ENCODE results near the gene DENND5B. TPM values are rescaled to one million over a fixed set of nuclear protein-coding genes. Genes with fewer than 3 reads are reported as not detected.

Gene DENND5B
- polyA plus RNA-seq, 2 of the 4 experiments (the other 2 are of a cell fraction): 15.5 to 55.2 TPM

DNA sequence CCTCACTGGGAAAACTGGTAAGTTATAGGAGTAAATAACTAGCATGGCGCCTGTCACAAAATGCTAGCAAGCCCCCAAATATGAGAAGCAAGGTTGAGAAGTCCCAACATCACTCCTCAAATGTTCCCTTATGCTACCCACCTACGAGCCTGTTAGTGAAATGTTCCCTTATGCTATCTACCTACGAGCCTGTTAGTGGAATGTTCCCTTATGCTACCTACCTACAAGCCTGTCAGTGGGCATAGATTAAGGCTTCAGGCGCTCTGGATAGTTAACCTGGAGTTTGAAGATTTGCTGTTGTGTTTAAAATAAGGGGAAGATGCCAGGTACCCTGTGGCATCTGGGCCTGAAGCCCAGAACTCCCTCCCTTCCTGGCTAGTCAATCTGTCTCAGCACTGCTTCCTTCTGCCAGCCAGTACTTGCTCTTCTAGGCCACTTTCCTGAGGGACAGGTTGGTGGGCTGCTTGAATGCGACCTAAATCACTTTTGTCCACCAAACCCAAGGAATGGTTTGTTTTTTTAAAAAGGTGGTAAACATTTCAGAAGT is 197.9 kb downstream of the DENND5B start:
- H3K4me2 ChIP-seq: no peak overlapping the region
- H3K9me3 ChIP-seq: no peaks in the 10 kb centered on the region
- FAIRE-seq: no peak
- CTCF ChIA-PET: interaction anchor here (1.5 to 2.4 kb wide), 3 partner anchors 10 to 260 kb away, joined by 3 to 16 read pairs (median 10); no protein-coding TSS in a partner anchor
- DNase-seq (ENCODE audit: low read depth in 1 of 2, low spot score in 1 of 2): no peak
- ATAC-seq: no peak
- POLR2A ChIA-PET: no interaction called here
- H3K4me3 ChIP-seq: no peak overlapping the region
- no peaks in the 10 kb centered on the region for H3K4me1 ChIP-seq
- H3K27ac ChIP-seq: no peak overlapping the region
- WGBS (ENCODE audit: missing lambda C conversion rate): 92% methylated on average over 5 of the region's 5 CpGs
- TF ChIP-seq SREBF2 (IDR thresholded peaks at IDR 0.05) (no peak), EP300 (IDR thresholded peaks at IDR 0.05) (no peak), KDM5A (IDR thresholded peaks at IDR 0.05) (no peak), GATA3 (IDR thresholded peaks at IDR 0.05; ENCODE audit: borderline replicate concordance) (no peak), NR3C1 (IDR thresholded peaks at IDR 0.05) (no peak), MYC (IDR thresholded peaks at IDR 0.05; ENCODE audit: borderline replicate concordance, low read length) (no peak), CEBPB (IDR thresholded peaks at IDR 0.05) (no peak), HOXB5 (CRISPR knock-in tag; IDR thresholded peaks at IDR 0.05) (no peak), EHMT2 (IDR thresholded peaks at IDR 0.05; ENCODE audit: low read depth) (no peak), EHF (CRISPR knock-in tag; IDR thresholded peaks at IDR 0.05) (no peak)
- TF ChIP-seq, protein P1, sequence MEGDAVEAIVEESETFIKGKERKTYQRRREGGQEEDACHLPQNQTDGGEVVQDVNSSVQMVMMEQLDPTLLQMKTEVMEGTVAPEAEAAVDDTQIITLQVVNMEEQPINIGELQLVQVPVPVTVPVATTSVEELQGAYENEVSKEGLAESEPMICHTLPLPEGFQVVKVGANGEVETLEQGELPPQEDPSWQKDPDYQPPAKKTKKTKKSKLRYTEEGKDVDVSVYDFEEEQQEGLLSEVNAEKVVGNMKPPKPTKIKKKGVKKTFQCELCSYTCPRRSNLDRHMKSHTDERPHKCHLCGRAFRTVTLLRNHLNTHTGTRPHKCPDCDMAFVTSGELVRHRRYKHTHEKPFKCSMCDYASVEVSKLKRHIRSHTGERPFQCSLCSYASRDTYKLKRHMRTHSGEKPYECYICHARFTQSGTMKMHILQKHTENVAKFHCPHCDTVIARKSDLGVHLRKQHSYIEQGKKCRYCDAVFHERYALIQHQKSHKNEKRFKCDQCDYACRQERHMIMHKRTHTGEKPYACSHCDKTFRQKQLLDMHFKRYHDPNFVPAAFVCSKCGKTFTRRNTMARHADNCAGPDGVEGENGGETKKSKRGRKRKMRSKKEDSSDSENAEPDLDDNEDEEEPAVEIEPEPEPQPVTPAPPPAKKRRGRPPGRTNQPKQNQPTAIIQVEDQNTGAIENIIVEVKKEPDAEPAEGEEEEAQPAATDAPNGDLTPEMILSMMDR (IDR thresholded peaks at IDR 0.05): no peak
- TF ChIP-seq, protein P2, sequence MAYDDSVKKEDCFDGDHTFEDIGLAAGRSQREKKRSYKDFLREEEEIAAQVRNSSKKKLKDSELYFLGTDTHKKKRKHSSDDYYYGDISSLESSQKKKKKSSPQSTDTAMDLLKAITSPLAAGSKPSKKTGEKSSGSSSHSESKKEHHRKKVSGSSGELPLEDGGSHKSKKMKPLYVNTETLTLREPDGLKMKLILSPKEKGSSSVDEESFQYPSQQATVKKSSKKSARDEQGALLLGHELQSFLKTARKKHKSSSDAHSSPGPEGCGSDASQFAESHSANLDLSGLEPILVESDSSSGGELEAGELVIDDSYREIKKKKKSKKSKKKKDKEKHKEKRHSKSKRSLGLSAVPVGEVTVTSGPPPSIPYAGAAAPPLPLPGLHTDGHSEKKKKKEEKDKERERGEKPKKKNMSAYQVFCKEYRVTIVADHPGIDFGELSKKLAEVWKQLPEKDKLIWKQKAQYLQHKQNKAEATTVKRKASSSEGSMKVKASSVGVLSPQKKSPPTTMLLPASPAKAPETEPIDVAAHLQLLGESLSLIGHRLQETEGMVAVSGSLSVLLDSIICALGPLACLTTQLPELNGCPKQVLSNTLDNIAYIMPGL (CRISPR knock-in tag; IDR thresholded peaks at IDR 0.05; ENCODE audit: borderline replicate concordance): no peak
- TF ChIP-seq, protein P3, sequence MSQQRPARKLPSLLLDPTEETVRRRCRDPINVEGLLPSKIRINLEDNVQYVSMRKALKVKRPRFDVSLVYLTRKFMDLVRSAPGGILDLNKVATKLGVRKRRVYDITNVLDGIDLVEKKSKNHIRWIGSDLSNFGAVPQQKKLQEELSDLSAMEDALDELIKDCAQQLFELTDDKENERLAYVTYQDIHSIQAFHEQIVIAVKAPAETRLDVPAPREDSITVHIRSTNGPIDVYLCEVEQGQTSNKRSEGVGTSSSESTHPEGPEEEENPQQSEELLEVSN (IDR thresholded peaks at IDR 0.05; ENCODE audit: borderline replicate concordance, low read depth): no peak
- TF ChIP-seq, protein P4, sequence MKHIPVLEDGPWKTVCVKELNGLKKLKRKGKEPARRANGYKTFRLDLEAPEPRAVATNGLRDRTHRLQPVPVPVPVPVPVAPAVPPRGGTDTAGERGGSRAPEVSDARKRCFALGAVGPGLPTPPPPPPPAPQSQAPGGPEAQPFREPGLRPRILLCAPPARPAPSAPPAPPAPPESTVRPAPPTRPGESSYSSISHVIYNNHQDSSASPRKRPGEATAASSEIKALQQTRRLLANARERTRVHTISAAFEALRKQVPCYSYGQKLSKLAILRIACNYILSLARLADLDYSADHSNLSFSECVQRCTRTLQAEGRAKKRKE (CRISPR knock-in tag; IDR thresholded peaks at IDR 0.05; ENCODE audit: low read depth): no peak

DNA sequence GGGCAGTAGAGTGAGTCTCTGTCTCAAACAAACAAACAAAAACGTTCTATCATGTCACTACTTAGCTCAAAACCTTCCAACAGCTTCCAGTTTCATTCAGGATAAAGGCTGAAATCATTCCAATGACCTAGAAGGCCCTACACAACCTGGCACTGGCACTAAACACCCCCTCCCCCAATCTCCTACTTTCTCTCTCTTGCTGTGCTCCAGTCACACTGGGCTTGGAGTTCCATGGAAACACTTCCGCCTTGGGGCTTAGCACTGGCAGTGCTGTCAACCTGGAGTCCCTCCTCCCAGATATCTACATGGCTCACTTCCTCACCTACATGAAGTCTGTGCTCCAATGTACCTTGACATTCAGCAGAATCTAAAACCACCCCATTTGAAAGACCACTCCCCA is 199.9 kb downstream of the DENND5B start:
- H3K27ac ChIP-seq: no peak overlapping the region
- H3K9me3 ChIP-seq: no peaks in the 10 kb centered on the region
- CTCF ChIA-PET: interaction anchor here (1.6 to 2.3 kb wide), 2 partner anchors 9 to 12 kb away, joined by 5 to 10 read pairs; no protein-coding TSS in a partner anchor
- DNase-seq (ENCODE audit: low read depth in 1 of 2, low spot score in 1 of 2) (no peak), ATAC-seq (no peak; a peak in 1 of 6 replicates), FAIRE-seq (no peak)
- TF ChIP-seq, protein P5, sequence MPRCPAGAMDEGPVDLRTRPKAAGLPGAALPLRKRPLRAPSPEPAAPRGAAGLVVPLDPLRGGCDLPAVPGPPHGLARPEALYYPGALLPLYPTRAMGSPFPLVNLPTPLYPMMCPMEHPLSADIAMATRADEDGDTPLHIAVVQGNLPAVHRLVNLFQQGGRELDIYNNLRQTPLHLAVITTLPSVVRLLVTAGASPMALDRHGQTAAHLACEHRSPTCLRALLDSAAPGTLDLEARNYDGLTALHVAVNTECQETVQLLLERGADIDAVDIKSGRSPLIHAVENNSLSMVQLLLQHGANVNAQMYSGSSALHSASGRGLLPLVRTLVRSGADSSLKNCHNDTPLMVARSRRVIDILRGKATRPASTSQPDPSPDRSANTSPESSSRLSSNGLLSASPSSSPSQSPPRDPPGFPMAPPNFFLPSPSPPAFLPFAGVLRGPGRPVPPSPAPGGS (IDR thresholded peaks at IDR 0.05): no peak
- H3K4me1 ChIP-seq: no peaks in the 10 kb centered on the region
- POLR2A ChIA-PET: no interaction called here
- no peak overlapping the region for H3K4me3 ChIP-seq
- 59% methylated on average over 2 of the region's 2 CpGs for WGBS (ENCODE audit: missing lambda C conversion rate)
- H3K4me2 ChIP-seq: no peak overlapping the region

DNA sequence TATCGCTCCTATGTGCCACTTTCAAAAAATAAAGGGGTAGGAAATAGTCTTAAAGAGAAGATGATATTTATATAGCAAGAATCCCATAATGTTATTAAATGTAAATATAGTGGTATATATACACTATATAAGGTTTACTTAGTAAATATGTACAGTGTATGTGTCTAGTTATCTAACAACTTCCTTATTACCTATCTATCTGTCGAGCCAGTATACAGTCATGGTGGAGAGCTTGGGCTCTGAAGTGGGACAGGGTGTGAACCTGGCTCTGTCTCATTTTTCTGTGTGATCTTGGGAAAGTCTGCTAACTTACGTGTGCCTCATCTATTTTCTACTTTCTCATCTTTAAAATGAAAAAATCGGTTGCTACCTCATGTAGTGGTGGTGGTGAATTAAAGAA is 202.2 kb downstream of the DENND5B start:
- no peak overlapping the region for H3K4me3 ChIP-seq
- no peaks in the 10 kb centered on the region for H3K9me3 ChIP-seq
- no peaks in the 10 kb centered on the region for H3K4me1 ChIP-seq
- H3K27ac ChIP-seq: no peak overlapping the region
- ATAC-seq (no peak), FAIRE-seq (no peak), DNase-seq (ENCODE audit: low read depth in 1 of 2, low spot score in 1 of 2) (no peak)
- no peak for TF ChIP-seq KDM5A (IDR thresholded peaks at IDR 0.05)
- no peak for TF ChIP-seq BHLHE40 (IDR thresholded peaks at IDR 0.05; ENCODE audit: low read depth, low read length)
- WGBS (ENCODE audit: missing lambda C conversion rate): 82% methylated on average over 4 of the region's 4 CpGs
- ChIA-PET CTCF (interaction anchor here (1.2 kb wide), 1 partner anchor 14 kb away, joined by 4 read pairs; no protein-coding TSS in a partner anchor), POLR2A (no interaction called here)
- no peak overlapping the region for H3K4me2 ChIP-seq

All from A549 (cell line).